HG03342 (cell line): ENCODE results near the gene VCL.

Experiments
- ATAC-seq: cut with Tn5 transposase; IDR thresholded peaks from one replicate; pipeline ENCODE4 v1.9.1; 2021; ENCODE audit warnings: mild to moderate bottlenecking, moderate library complexity; ENCODE audit not compliant: unreplicated experiment

VCL gene

DNA sequence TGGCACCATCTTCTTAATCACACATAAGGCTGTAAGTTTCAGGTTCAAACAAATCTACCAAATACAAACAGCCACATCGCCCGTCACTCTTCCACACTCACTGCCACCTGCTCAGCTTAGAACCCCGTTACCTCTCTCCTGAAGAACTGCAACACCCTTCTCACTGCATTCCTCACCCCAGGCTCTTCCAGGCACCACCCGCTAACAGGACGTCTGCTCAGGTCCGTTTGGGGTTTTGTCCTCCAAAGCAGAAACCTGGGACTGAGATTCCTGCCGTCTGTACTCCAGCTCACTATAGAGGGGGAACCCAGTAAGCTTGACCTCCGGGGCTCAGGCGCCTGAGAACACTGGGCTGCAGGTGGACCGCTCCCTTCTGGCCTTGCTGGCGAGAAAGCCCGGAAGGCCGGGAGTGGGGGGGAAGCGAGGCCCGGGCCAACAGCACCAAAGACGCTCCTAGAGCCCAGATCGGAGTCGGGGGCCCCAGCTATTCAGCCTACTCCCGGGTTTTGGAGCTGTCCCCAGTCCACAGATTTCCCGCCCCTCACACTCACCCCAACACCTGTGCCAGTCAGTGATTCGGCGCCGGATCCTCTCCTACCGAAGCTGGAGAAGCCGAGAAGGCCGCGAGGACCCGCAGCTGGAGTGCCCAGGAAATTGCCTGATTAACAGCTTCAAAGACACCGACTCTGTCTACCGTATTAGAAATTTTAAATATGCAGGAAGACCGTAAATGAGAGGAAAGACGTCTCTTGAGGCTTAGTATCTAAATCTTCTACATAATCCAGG, 152.5 kb downstream of the VCL start, which contains the start of gene AP3M1:
TSS of gene AP3M1 (minus strand) at position 625 of the 786 bp plus-strand sequence. CDS start 12,449 bp downstream, outside the sequence.
- ATAC-seq, result peak; percentile 37

DNA sequence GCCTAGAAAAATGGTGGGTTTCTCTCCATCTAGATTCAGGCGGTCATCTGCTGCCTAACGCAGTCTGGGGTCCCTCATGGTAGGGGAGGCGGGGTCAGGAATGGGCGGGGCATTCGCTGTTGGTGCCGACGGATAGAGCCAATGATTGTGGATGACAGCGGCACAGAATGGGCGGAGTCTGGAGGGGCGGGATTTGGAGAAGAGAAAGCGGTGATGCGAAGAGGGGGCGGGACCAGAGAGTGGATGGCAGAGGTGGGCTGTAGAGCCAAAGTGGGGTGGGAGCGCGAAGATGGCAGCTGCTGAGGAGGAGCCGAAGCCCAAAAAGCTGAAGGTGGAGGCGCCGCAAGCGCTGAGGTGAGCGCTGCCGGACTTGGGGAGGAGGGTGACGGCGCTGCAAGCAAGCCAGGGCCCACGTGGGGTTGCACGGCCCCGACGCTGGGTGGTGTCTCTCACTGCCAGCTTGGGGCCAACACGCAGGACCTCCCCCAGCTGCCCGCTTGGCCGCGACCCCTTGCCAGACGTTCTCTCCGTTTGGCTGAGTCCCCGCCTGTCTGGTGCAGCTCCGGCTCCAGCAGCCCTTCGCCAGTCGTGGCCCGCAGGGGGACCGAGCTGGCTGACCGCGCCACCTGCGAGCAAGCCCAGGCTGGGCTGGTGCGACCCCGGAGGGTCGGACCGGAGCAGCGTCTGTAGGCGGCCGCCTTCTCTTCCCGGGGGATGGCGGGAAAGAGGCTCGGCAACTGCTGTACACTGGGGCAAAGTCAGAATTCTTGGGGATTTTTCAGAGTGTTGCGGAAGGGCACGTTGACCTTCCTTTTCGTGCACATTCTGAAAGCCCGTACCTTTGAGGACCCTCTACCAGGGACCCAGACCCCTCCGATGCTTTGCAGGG, 153.3 kb downstream of the VCL start, which contains the start of gene ADK:
TSS of gene ADK (plus strand) at position 232 of the 889 bp plus-strand sequence. CDS start at position 290, 58 bp downstream.
- peak; percentile 77 for ATAC-seq

DNA sequence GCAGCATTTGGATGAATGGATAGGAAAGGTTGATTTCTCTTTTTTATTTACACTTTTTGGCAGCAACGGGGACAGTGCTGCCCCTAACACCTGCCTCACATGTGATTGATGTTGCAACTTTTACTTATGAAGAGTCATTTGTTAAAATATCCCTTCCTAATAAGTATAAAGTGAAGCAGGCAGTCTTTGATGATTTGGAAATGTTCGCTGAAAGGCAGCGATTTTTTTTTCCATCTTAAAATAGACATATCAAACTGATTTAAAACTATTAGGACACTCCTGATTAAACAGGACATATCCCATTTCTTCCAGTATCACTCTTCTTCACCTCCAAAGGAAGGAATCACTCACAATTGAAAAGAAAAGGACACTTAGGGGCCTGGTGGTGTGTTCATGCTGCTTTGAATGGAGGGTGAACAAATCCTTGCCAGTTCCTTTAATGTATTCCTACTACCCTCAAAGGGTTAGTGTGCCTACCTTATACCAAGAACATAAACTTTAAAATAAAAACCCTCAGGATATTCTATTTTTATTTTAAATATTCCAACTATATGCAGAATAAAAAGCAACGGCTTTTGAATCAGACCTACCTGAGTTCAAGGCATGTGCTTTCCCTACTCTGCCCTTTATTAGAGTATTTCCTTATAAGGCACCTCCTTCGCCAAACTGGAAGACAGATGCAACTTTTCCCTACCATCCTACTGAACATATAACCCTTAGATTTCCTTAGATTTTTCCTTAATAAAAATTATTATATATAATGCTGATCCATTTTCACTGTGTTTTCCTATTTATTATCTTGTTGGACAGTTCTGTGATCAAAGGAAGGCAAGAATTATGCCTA, 154.2 kb downstream of the VCL start:
- ATAC-seq, result no peak

DNA sequence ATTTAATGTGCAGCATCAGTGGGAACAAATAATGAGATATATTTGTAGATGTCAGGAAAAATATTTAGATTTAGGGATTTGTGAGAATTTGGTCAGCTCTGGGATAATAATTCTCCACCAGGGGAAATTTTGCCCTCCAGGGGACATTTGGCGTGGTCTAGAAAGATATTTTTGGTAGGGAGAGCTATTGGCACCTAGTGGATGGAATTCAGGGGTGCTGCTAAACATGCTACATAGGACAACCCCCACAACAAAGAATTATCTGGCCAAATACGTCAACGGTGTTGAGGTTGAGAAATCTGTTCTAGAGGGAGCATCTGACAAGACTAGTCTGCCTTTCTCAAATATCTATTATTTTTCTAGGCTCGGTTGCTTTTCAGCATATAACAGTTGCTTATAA, 155.2 kb downstream of the VCL start:
- ATAC-seq, result no peak

DNA sequence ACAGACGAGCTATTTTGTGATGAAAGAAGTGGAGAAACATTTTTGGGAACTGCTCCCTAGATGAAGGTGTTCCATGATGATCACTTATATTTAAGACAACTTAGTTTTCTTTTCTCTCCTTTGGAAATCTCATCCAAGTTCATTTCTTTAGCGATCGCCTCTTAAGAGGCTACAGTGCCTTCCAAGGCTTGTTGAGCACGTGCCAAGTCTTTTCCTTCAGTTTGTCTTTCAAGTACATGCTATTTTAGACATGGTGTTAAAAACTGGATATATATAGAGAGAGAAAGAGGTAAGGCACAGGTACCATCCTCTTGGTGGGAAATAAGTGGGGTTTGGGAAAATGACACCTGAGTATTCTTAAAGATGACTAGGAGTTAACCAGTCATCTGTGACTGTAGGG, 155.8 kb downstream of the VCL start:
- no peak for ATAC-seq

DNA sequence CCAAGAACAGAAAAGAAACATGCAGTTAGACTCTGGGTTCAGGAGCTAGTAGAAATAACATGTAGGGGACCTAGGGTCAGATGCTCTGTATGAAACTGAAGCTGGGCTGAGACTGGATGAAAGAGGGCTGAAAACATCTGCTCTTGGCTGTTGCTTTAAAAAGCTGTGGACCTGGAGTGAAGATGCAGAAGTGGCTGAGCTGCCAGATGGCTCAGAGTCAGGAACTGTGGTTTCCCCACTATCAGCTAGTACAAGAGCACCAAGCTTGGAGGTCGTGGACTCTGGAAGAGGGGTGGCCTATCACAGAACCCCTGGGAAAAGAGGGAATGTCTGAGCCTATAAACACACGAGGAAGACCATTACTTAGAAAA, 159.0 kb downstream of the VCL start:
- peak; percentile 60 for ATAC-seq

DNA sequence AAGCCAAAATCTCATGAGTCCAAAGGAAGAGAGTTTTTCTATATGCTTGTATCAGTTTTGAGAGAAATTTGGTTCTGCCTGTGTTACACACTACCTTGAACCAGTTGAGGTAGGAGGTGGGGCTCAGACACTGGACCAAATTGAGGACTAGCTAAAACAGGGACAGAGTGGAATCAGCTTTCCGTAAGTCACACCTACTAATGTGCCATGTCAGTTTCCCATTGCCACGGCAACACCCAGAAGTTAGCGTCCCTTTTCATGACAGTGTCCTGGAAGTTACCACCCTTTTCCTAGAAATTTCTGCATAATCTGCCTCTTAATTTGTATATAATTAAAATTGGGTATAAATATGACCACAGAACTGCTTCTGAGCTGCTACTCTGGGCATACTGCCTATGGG, 162.1 kb downstream of the VCL start:
- ATAC-seq, result no peak

DNA sequence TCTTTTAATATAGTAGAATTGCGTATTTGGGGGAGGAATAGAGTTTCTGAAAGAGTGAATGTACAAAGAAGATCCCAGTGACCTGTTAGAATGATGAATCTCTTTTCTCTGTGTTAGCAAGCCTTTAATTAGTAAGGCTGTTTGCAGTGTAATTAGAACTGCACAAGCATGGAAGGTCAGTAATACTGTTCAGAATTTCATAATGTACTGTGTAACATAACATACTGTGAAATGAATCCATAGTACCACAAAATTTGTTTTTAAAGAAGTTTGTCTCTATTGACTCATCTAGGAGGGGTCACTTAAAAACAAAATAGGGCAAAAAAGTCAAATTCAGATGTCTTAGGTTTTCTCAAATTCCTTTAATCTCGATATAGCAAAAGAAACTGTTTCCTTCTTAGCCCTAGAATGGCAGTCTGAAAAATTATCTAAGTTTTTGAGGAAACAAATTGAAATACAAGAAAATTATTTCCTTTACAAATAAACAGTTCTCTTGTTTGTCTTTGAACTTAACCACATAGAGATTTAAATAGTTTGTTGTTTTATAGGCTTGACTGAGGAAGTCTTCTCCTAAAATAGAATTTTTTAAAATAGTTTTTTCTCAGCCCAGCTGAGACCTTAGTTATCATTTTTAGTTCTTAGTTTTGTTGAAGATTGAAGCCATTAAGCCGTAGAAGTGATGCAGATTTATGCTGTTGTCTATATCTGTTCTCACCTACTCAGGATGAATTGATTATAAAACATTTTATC, 165.6 kb downstream of the VCL start:
- ATAC-seq, result no peak

DNA sequence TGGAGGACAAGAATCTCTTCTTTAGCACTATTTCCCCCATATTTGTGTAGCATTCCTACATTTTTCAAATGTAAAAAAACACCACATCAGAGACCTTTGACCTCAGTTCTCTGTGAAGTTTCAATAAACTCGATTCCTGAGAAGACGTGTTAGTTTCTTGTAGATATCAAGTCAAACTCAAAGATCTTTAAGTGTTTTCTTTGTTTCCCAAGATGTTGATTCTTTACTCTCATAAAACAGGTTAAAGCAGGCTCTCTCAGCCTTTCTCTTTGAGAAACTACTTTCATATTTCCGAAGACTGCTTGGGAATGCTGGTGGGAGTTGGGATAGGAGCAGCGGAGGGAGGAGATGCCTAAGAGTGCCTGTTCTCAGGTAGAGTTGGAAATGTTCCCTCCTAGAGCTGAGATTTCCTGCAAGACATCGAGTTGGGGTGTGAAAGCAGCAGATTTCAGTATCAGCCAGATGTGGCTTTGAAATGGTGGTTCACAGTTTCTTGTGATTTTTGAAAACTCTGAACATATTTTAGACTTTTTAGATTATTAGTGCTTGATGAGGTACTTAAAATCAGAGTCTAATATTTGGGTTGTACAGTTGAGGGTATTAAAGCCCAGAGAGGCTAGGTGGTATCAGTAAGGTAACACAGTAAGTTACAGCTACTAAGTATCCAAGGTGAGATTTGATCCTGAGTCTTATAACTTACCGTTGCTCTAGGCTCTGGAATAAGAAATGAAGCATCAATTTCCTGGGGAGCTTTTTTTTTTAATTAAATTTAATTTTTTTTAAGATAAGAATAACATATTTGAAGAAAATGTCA, 167.0 kb downstream of the VCL start:
- ATAC-seq, result no peak

DNA sequence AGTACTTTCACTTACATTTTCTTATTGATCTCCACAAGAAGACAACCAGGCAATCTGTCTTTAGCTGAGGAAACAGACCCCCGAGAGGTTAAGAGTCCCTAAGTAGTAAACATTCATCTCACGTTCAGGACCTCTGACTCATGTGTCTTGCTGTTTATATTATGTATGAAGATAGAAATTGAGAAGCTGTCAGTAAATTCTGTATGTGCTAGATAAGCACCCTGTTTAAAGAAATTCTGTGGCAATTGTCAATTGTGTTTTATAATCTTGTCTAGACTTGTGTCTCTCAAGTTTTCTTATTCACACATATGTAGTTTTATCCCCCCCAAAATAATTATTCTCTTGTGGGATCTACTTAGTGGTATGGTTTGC, 167.6 kb downstream of the VCL start:
- no peak for ATAC-seq

DNA sequence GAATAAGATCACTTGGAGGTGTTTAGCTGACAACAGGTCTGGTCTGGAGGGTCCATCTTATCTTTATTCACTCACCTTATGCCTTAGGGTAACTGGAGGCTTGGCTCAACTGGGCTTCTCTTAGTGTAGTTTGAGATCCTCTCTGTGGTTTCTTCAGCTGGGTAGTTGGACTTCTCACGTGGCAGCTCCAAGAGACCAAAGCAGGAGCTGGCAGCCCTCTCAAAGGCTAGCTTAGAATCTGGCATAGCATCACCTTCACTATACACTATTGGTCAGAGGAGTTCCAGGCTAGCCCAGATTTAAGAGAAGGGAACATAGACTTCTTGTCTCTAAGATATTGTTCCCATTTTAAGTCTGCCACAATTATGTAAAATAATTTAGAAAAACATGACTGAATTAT, 169.5 kb downstream of the VCL start:
- no peak for ATAC-seq
